Measurements from ENCODE around the gene OLIG2.

Gene OLIG2

GRCh38 chr21:33025489-33026442, at the start of gene OLIG2:
TSS of gene OLIG2 (plus strand) at chr21:33025935. CDS start at chr21:33026863, 928 bp downstream.
- DNase-seq: no peak

GRCh38 chr21:32976791-32977190, 48.9 kb upstream of the OLIG2 start:
- no peak for DNase-seq

GRCh38 chr21:32977216-32977615, 48.5 kb upstream of the OLIG2 start:
- no peak for DNase-seq

GRCh38 chr21:32978331-32979270, 47.1 kb upstream of the OLIG2 start:
- DNase-seq: no peak

GRCh38 chr21:32979598-32980268, 46.0 kb upstream of the OLIG2 start:
- DNase-seq: no peak

- no peak for DNase-seq
Measured at GRCh38 chr21:32981096-32981495, 44.6 kb upstream of the OLIG2 start.

- DNase-seq: no peak
Measured at GRCh38 chr21:32990666-32991065, 35.1 kb upstream of the OLIG2 start.

GRCh38 chr21:32991361-32991760, 34.4 kb upstream of the OLIG2 start:
- no peak for DNase-seq

GRCh38 chr21:32993894-32994293, 31.8 kb upstream of the OLIG2 start:
- no peak for DNase-seq

- no peak for DNase-seq
Measured at GRCh38 chr21:32994305-32994704, 31.4 kb upstream of the OLIG2 start.

GRCh38 chr21:33007747-33008146, 18.0 kb upstream of the OLIG2 start:
- DNase-seq: no peak

- DNase-seq: no peak
Measured at GRCh38 chr21:33008333-33009051, 17.2 kb upstream of the OLIG2 start.

GRCh38 chr21:33010931-33011330, 14.8 kb upstream of the OLIG2 start:
- DNase-seq: no peak

GRCh38 chr21:33011462-33011861, 14.3 kb upstream of the OLIG2 start:
- DNase-seq: no peak

- DNase-seq: no peak
Measured at GRCh38 chr21:33013626-33014025, 12.1 kb upstream of the OLIG2 start.

GRCh38 chr21:33014331-33014730, 11.4 kb upstream of the OLIG2 start:
- no peak for DNase-seq

GRCh38 chr21:33015096-33015495, 10.6 kb upstream of the OLIG2 start:
- no peak for DNase-seq

- DNase-seq: no peak
Measured at GRCh38 chr21:33015756-33016155, 10.0 kb upstream of the OLIG2 start.

GRCh38 chr21:33018707-33019465, 6.8 kb upstream of the OLIG2 start:
- no peak for DNase-seq

- no peak for DNase-seq
Measured at GRCh38 chr21:33019516-33019884, 6.2 kb upstream of the OLIG2 start.

- DNase-seq: no peak
Measured at GRCh38 chr21:33019885-33020557, 5.7 kb upstream of the OLIG2 start.

Measured in GOT3 (cell line).